HG03159 (cell line): ENCODE data around the gene ARL8A.
"Not testable (repeated sequence)": the region's sequence is repeated elsewhere in the genome, so short reads cannot be mapped to it uniquely, and the experiment has no call there.

Source experiments
- ATAC-seq: cut with Tn5 transposase; IDR thresholded peaks from one replicate; pipeline ENCODE4 v1.9.1; 2021; ENCODE audit warnings: mild to moderate bottlenecking, moderate library complexity; ENCODE audit not compliant: unreplicated experiment

ARL8A gene

GRCh38 chr1:202121006-202121405 is 23.5 kb downstream of the ARL8A start:
- ATAC-seq = no peak

- ATAC-seq = no peak
Observed at GRCh38 chr1:202117898-202118371, 26.6 kb downstream of the ARL8A start.

GRCh38 chr1:202116287-202116686 is 28.2 kb downstream of the ARL8A start:
- ATAC-seq = no peak

- ATAC-seq = no peak
Observed at GRCh38 chr1:202113690-202114300, 30.7 kb downstream of the ARL8A start.

GRCh38 chr1:202112859-202113689 is 31.5 kb downstream of the ARL8A start:
- ATAC-seq = no peak

- ATAC-seq = not testable (repeated sequence)
Observed at GRCh38 chr1:202111589-202111988, 32.9 kb downstream of the ARL8A start.

- ATAC-seq = no peak
Observed at GRCh38 chr1:202110977-202111376, 33.6 kb downstream of the ARL8A start.

GRCh38 chr1:202107801-202108731 is 36.5 kb downstream of the ARL8A start:
- ATAC-seq = no peak

- no peak for ATAC-seq
Observed at GRCh38 chr1:202107321-202107761, 37.2 kb downstream of the ARL8A start.

- ATAC-seq = no peak
Observed at GRCh38 chr1:202106340-202107254, 37.9 kb downstream of the ARL8A start.

- ATAC-seq = no peak
Observed at GRCh38 chr1:202105571-202106339, 38.8 kb downstream of the ARL8A start.

- no peak for ATAC-seq
Observed at GRCh38 chr1:202104073-202104472, 40.5 kb downstream of the ARL8A start.

- no peak for ATAC-seq
Observed at GRCh38 chr1:202101184-202101583, 43.4 kb downstream of the ARL8A start.

- no peak for ATAC-seq
Observed at GRCh38 chr1:202093858-202094257, 50.7 kb downstream of the ARL8A start.

- ATAC-seq = no peak
Observed at GRCh38 chr1:202090994-202091393, 53.5 kb downstream of the ARL8A start.

- no peak for ATAC-seq
Observed at GRCh38 chr1:202088206-202088605, 56.3 kb downstream of the ARL8A start.

GRCh38 chr1:202086579-202087350 is 57.8 kb downstream of the ARL8A start:
- no peak for ATAC-seq

GRCh38 chr1:202085682-202086373 is 58.7 kb downstream of the ARL8A start:
- ATAC-seq = no peak
